Measurements from ENCODE around the gene MGARP.
"Not testable (repeated sequence)": the region's sequence is repeated elsewhere in the genome, so short reads cannot be mapped to it uniquely, and the experiment has no call there.

Gene MGARP

GRCh38 chr4:139295206-139295941 is 15.3 kb upstream of the MGARP start:
- peak; percentile 99 for DNase-seq

DNA sequence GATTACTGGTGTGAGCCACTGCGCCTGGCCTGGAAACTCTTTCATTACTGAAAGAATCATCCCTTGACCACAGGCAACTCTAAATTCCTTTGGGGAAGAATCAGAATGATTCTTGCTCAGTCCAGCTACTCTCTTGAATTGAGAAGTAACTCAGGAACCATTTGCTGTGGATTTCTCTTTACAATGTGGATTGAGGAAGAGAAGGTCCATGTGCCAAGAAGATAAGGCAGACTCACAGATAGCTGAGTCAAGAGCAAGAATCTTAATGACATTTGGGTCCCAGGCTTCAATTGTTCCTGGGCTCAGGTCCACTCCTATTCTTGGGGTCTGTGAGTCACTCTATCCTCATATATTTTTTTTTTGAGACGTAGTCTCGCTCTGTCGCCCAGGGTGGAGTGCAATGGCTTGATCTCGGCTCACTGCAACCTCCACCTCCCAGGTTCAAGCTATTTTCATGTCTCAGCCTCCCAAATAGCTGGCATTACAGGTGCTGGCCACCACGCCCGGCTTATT is 6.2 kb upstream of the MGARP start:
- DNase-seq, result no peak

- DNase-seq, result no peak
Measured at GRCh38 chr4:139282721-139283075, 2.7 kb upstream of the MGARP start.

GRCh38 chr4:139282065-139282720 is 2.2 kb upstream of the MGARP start:
- DNase-seq, result no peak

GRCh38 chr4:139278912-139279759 is 889 bp downstream of the MGARP start:
- DNase-seq, result peak in 1 of 2 experiments; percentile 28

DNA sequence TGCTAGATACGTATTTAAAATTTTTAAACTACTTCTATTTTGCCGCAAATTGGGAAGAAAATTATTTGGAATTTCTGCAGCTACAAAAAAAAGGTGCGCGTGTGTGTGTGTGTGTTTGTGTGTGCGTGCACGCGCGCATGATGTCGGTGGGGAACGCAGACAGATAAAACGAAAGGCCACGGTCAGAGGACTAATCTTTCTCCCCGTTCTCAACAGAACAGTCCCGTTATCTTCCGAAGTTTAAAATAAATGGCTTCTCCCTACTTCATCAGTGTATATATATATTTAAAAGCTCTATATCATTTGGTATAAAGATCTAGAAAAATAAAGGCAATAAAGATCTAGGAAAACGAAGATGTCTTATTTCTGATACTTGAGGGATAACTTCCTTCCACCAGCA is 1.5 kb downstream of the MGARP start:
- DNase-seq, result no peak

DNA sequence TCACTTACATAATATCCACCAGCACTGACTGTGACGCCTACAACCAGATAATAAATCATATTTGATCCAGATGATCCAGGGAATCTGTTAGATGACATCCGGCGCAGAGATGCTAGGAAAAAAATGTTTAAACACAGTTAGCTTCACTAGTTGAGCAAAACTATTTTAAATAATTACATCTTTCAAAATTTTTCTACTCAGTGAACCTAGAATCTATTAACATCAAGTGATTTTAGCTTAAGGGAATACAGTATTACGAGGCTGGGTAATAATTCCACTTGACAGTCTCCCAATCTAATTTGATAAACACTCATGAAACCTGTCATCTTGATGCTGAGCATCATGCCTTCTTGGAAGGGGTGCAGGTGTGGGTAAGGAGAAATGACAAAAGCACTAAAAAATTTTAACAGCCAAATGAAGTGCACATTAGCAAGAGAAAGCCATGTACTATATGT is 4.7 kb downstream of the MGARP start:
- DNase-seq, result no peak

- no peak for DNase-seq
Measured at GRCh38 chr4:139274790-139275189, 5.2 kb downstream of the MGARP start.

DNA sequence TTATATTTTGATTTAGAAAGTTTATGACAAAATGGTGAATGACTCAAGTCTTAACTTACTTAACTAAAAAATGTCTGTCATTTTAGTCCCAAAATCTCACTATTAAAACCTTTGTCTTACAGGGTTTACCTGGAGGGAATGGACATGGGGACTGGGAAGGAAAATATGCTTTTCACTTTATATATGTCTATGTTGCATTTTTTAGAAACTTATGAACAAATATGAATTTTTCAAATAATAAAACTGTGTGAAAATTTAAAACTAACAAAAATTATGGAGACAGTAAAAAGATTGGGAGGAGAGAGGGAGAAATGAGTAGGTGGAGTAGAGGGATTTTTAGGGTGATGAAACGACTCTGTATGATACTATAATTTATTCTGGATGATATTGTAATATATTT is 6.2 kb downstream of the MGARP start:
- DNase-seq, result no peak

GRCh38 chr4:139267301-139267700 is 12.7 kb downstream of the MGARP start:
- DNase-seq, result no peak

DNA sequence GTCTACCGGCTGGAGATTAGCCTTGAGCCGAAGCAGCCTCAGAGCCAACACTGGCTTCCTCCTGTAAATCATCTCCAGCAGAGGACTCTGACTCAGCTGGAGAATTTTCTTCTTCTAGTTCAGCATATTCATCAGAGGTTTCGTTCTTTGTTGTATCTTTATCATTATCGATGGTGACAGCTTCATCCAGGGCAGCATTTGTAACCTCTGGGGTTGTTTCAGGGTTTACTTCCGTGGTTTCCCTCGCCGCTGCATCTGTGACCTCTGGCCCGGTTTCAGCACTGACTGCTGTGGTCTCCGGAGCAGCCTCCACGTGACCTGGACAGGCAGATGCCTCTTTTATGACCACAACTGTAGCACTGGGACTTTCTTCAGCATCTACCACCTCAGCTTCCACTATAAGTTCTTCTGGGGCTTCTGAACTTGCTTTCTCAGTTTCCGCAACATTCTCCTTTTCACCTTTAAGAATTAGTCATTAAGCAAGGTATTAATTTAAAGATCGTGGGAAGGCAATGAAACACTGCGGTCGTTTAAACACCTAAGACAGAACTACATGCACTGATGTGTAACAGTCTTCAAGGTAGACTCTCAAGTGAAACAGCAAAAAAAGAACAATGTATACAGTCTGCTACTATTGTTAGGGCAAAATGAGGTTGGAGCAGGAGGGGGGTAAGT is 13.3 kb downstream of the MGARP start:
- DNase-seq, result peak; percentile 85 to 89

GRCh38 chr4:139266208-139266582 is 13.8 kb downstream of the MGARP start:
- DNase-seq, result no peak

GRCh38 chr4:139265654-139266053 is 14.4 kb downstream of the MGARP start:
- DNase-seq, result no peak

DNA sequence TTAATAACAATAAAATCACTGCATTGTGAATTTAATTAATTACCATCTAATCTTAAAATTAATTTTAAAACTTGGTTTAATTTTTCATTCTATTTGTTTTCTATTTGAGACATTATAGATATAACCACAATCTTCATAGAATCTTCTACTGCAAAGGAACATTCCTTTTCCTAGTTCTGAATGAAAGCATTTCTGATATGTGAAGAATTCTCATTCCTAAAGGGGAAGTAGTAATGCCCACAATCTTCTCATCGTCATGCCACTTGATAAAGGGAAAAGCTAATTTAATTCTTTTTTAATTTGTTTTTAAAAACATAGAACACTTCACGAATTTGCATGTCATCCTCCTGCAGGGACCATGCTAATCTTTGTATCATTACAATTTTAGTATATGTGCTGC is 23.7 kb downstream of the MGARP start:
- DNase-seq, result no peak

- not testable (repeated sequence) for DNase-seq
Measured at GRCh38 chr4:139255581-139255980, 24.4 kb downstream of the MGARP start.

DNA sequence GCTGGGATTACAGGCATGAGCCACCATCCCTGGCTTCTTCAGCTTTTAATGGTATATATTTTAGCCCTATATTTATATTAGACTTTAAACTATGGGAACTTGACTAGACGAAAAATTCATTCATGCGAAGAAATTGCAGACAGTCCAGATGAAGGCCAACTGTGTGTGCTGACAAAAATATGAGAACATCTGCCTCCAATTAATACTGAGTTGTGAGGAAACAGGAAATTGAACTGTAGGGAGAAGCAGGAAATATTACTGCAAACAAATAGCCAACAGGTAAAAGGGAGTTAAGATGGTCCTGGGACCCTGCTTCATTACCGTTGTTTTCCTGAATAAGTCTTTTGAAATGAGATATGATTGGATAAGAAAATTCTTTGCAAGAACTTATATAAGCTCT is 26.3 kb downstream of the MGARP start:
- DNase-seq, result no peak

DNA sequence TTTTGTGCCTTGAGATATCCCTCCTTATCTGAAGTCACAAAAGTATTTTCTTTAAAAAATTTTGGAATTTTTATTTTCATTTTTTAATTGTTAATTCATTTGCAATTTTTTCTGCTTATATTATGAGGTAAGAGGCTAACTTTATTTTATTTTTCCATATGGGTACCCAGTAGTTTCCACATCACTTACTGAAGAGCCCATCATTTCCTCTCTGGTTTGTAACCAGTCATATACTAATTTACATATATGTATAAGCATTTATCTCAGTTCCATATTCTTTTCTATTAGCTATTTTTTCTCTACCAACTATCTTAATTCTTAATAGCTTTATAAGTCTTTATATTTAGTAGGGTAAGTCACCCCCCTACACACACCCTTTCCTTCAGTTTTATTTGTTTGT is 27.0 kb downstream of the MGARP start:
- DNase-seq, result no peak

DNA sequence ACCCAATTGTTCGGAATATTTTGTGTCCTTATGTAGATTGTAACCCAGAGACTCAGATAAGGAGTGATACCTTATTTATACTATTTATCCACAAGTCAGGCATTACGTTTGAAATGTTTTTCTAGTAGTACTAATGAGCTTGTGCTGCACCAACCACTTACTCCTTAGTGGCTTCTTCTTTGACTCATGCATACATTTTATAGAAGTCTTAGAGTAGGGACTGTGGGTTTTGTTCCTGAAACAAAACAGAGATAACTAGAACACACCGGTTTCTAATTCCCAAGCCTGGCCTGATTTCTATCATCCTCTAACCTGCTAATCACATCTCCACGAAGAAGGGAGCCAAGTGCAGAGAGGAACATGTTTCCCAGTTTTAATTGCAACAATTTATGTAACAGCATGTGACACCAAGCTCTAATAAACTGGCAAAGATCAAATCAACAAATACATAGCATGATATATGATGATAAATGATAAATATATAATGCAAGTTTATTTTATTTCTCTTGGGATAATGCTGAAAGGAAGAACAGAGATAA is 32.3 kb downstream of the MGARP start:
- DNase-seq, result no peak

- no peak for DNase-seq
Measured at GRCh38 chr4:139247241-139247640, 32.8 kb downstream of the MGARP start.

DNA sequence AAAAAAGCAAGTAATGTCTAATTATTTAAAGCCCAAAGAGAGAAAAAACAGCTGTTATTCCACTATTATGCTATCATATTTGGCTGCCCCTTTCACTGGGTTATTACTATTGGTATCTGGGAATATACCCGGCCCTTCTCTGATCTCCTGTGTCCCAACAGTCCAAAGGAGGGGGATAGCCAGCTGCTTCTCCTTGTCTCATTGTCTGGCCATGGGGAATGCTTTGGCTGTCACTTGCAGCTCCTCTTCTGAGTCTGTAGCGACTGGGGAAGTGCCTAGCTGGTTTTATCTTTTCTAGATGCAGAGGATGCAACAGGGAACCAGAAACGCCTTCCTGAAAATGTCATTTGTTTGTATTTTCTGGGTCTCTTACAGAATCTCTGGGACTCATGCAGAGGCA is 33.9 kb downstream of the MGARP start:
- no peak for DNase-seq

DNA sequence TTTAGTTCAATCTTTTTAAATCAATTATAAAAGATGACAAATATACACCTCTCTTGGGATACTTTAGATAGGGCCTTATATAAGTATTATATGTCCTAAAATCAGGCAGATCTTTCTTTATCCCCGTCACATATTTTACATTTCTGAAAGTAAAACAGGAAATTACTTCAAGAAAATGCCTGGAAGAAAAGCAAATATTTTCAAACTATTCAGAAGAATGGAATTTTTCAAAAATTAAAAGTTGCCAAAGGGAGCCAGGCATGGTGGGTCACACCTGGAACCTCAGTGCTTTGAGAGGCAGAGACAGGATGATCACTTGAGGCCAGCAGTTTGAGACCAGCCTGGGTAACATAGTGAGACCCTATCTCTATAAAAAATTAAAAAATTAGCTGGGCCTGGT is 34.4 kb downstream of the MGARP start:
- DNase-seq, result no peak

- DNase-seq, result no peak
Measured at GRCh38 chr4:139243448-139244365, 36.3 kb downstream of the MGARP start.
